GM21423 (cell line): ENCODE data around the gene WDR43.

Source experiments
- ATAC-seq: cut with Tn5 transposase; IDR thresholded peaks from one replicate; pipeline ENCODE4 v1.9.1; 2021; ENCODE audit warnings: mild to moderate bottlenecking, moderate library complexity; ENCODE audit not compliant: unreplicated experiment

Gene WDR43

GRCh38 chr2:28906821-28907220 lies 12.4 kb downstream of the WDR43 start:
- no peak for ATAC-seq

- no peak for ATAC-seq
These were observed 13.7 kb downstream of the WDR43 start for GRCh38 chr2:28908172-28908571.

GRCh38 chr2:28909655-28910353 lies 15.3 kb downstream of the WDR43 start:
- ATAC-seq = no peak

GRCh38 chr2:28915939-28916338 lies 21.5 kb downstream of the WDR43 start:
- ATAC-seq = no peak

GRCh38 chr2:28926847-28927246 lies 32.4 kb downstream of the WDR43 start:
- no peak for ATAC-seq

GRCh38 chr2:28927469-28927868 lies 33.0 kb downstream of the WDR43 start:
- no peak for ATAC-seq

GRCh38 chr2:28927878-28928277 lies 33.4 kb downstream of the WDR43 start:
- ATAC-seq = no peak

- ATAC-seq = no peak
These were observed 35.1 kb downstream of the WDR43 start for GRCh38 chr2:28929581-28929980.

GRCh38 chr2:28930205-28930604 lies 35.7 kb downstream of the WDR43 start:
- no peak for ATAC-seq

- ATAC-seq = no peak
These were observed 40.3 kb downstream of the WDR43 start for GRCh38 chr2:28934769-28935168.

- no peak for ATAC-seq
These were observed 46.5 kb downstream of the WDR43 start for GRCh38 chr2:28941008-28941407.

- ATAC-seq = no peak
These were observed 50.2 kb downstream of the WDR43 start for GRCh38 chr2:28944535-28945248.

- no peak for ATAC-seq
These were observed 53.7 kb downstream of the WDR43 start for GRCh38 chr2:28948160-28948559.

- ATAC-seq = no peak
These were observed 54.7 kb downstream of the WDR43 start for GRCh38 chr2:28949190-28949589.

GRCh38 chr2:28949617-28950305 lies 55.3 kb downstream of the WDR43 start:
- ATAC-seq = no peak

- ATAC-seq = no peak
These were observed 56.6 kb downstream of the WDR43 start for GRCh38 chr2:28950941-28951630.

GRCh38 chr2:28951910-28952835 lies 57.7 kb downstream of the WDR43 start:
- no peak for ATAC-seq

- no peak for ATAC-seq
These were observed 58.4 kb downstream of the WDR43 start for GRCh38 chr2:28952836-28953211.

GRCh38 chr2:28955467-28955866 lies 61.0 kb downstream of the WDR43 start:
- no peak for ATAC-seq

GRCh38 chr2:28956415-28956826 lies 62.0 kb downstream of the WDR43 start:
- no peak for ATAC-seq
